ENCODE data around the gene BNIPL.

DNA sequence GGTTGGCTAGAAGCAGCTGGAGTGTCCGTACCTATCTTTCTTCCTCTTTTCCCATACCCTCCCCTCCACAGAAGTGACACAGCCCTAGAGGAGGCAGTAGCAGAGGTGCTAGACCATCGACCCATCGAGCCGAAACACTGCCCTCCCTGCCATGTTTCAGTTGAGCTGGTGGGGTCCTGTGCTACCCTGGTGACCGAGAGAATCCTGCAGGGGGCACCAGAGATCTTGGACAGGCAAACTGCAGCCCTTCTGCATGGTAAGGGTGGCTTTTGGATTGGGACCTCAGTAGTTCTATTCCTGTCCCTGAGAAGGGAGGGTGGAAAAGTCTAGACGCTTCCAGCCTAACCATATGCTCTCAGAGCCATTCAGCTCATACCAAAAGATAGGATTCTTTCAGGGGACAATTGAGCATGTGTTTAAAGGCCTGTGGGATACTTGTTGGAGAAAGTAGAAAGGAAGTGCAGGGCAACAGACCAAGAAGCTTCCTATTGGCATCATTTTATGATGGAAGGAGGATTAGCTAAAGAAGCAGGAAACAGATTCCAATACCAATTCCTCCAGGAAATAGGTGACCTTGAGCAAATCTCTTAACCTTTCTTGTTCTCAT lies 11.7 kb upstream of the BNIPL start:
- TF ChIP-seq, protein P1, sequence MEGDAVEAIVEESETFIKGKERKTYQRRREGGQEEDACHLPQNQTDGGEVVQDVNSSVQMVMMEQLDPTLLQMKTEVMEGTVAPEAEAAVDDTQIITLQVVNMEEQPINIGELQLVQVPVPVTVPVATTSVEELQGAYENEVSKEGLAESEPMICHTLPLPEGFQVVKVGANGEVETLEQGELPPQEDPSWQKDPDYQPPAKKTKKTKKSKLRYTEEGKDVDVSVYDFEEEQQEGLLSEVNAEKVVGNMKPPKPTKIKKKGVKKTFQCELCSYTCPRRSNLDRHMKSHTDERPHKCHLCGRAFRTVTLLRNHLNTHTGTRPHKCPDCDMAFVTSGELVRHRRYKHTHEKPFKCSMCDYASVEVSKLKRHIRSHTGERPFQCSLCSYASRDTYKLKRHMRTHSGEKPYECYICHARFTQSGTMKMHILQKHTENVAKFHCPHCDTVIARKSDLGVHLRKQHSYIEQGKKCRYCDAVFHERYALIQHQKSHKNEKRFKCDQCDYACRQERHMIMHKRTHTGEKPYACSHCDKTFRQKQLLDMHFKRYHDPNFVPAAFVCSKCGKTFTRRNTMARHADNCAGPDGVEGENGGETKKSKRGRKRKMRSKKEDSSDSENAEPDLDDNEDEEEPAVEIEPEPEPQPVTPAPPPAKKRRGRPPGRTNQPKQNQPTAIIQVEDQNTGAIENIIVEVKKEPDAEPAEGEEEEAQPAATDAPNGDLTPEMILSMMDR (IDR thresholded peaks at IDR 0.05), result peak; percentile 63 to 76 (median 67)
- no peak for TF ChIP-seq POLR2A (IDR thresholded peaks at IDR 0.05)
